Globus pallidus (tissue), 1 donor: ENCODE data around the gene IKBKE.
A peak's percentile ranks its signal among the peaks of the same experiment; 100 is the strongest.

Experiments
- DNase-seq: peaks from one replicate; pipeline ENCODE4 v3.0.0-alpha.2; 2015; ENCODE audit warnings: low spot score

The IKBKE gene

GRCh38 chr1:206541236-206541833 lies 71.1 kb downstream of the IKBKE start:
- DNase-seq, result no peak

DNA sequence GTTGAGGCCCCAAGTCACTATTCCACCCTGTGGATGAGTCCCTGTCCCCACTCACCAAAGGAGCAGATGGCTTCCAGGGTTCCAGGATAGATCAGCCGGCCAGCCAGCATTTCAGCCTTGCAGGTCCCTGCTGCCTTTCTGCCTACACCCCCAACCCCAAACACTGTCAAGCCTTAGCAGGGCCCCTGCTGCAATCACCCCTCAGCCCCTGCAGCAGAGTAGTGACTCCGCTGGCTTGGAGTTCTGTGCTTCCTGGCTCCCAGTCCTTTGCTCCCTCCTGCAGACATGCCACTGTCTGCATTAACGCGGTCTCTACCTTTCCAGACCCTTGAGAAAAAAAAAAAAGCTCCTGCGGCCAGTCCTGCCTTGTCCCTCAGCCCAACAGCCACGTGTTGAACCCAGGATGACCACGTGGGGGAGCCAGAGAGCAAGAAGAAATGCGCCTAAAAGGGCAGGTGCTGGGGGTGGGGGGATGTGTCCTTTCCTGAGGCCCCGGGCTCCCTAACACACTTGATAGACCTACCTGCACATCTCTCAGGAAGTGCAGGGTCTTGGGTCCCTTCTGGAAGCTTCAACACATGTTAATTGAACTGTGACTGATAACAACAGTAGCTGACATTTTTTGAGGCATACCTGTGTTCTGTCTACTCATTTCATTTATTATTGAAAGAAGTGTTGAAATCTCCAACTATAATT lies 74.4 kb downstream of the IKBKE start:
- DNase-seq, result peak; percentile 38

DNA sequence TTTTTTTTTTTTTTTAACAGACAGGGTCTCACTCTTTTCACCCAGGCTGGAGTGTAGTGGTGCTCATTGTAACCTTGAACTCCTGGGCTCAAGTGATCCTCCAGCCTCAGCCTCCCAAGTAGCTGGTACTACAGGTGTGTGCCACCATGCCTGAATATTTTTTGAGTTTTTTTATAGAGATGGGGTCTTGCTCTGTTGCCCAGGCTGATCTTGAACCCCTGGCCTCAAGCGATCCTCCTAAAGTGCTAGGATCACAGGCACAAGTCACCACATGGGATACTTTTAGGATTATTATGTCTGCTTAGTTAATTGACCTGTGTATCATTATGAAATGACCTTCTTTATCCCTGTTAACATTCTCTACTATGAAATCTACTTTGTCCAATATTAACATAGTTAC lies 75.1 kb downstream of the IKBKE start:
- no peak for DNase-seq
